GM23338 (cell line): ENCODE data around the gene PLCXD3. TPM values are rescaled to one million over a fixed set of nuclear protein-coding genes. Genes with fewer than 3 reads are reported as not detected.

Source experiments
- ATAC-seq: fragments of 200-7000 bp; cut with Tn5 transposase; 3 replicates; pipeline ENCODE4 v1.9.1; 2020
- DNase-seq: peaks from one replicate; pipeline ENCODE4 v3.0.0-alpha.2; 2015; ENCODE audit warnings: low spot score
- H2AFZ ChIP-seq: fragments of 200-600 bp; sonication (generic); 2 replicates; pipeline ENCODE4 v1.8.0; 2016; ENCODE audit warnings: antibody characterized with exemption, mild to moderate bottlenecking, moderate library complexity
- H3F3A ChIP-seq: fragments of 200-600 bp; sonication (generic); replicated peaks from 2 replicates; pipeline ENCODE4 v1.8.0; 2017; ENCODE audit warnings: antibody characterized with exemption, mixed run types, low read depth
- H3K27ac ChIP-seq: fragments of 200-600 bp; sonication (generic); 2 replicates; pipeline ENCODE4 v1.6.1; 2016; ENCODE audit warnings: low read depth
- H3K27me3 ChIP-seq: fragments of 200-600 bp; sonication (generic); 2 replicates; pipeline ENCODE4 v1.8.0; 2016; ENCODE audit warnings: mild to moderate bottlenecking, mixed run types, moderate library complexity; ENCODE audit not compliant: insufficient read depth
- H3K36me3 ChIP-seq: fragments of 200-600 bp; sonication (generic); 2 replicates; pipeline ENCODE4 v1.8.0; 2016; ENCODE audit warnings: mild to moderate bottlenecking; ENCODE audit not compliant: insufficient read depth
- H3K4me1 ChIP-seq: fragments of 200-600 bp; sonication (generic); 2 replicates; pipeline ENCODE4 v1.8.0; 2016; ENCODE audit warnings: mild to moderate bottlenecking, moderate library complexity; ENCODE audit not compliant: insufficient read depth
- H3K4me2 ChIP-seq: fragments of 200-600 bp; sonication (generic); 2 replicates; pipeline ENCODE4 v1.7.1; 2017; ENCODE audit warnings: mixed run types
- H3K4me3 ChIP-seq: fragments of 200-600 bp; sonication (generic); 2 replicates; pipeline ENCODE4 v1.6.1; 2016; ENCODE audit warnings: mixed run types
- H3K79me2 ChIP-seq: fragments of 200-600 bp; sonication (generic); replicated peaks from 2 replicates; pipeline ENCODE4 v1.8.0; 2017; ENCODE audit warnings: mild to moderate bottlenecking; ENCODE audit not compliant: insufficient read depth
- H3K9me2 ChIP-seq: fragments of 200-600 bp; sonication (generic); 2 replicates; pipeline ENCODE4 v1.8.0; 2017; ENCODE audit not compliant: insufficient read depth
- H4K20me1 ChIP-seq: fragments of 200-600 bp; sonication (generic); replicated peaks from 2 replicates; pipeline ENCODE4 v1.8.0; 2017; ENCODE audit warnings: mild to moderate bottlenecking; ENCODE audit not compliant: insufficient read depth
- H3K27ac Mint-ChIP-seq: 2 replicates; pipeline ENCODE4 v1.8.0; 2020; ENCODE audit warnings: inconsistent platforms, mild to moderate bottlenecking, moderate library complexity, mixed read lengths
- H3K27me3 Mint-ChIP-seq: 3 replicates; pipeline ENCODE4 v1.8.0; 2022; ENCODE audit warnings: low read depth, mild to moderate bottlenecking, moderate library complexity, mixed read lengths, inconsistent platforms; ENCODE audit not compliant: insufficient read depth, poor library complexity
- H3K36me3 Mint-ChIP-seq: 3 replicates; pipeline ENCODE4 v1.8.0; 2021; ENCODE audit warnings: low read depth, mild to moderate bottlenecking, inconsistent platforms, moderate library complexity, mixed read lengths
- H3K4me1 Mint-ChIP-seq: 3 replicates; pipeline ENCODE4 v1.8.0; 2020; ENCODE audit warnings: mild to moderate bottlenecking, inconsistent platforms, mixed read lengths
- H3K4me3 Mint-ChIP-seq: 3 replicates; pipeline ENCODE4 v1.8.0; 2021; ENCODE audit warnings: moderate library complexity, mild to moderate bottlenecking, inconsistent platforms, mixed read lengths
- H3K9me3 Mint-ChIP-seq: 3 replicates; pipeline ENCODE4 v1.8.0; 2020; ENCODE audit warnings: moderate library complexity, mild to moderate bottlenecking, inconsistent platforms, mixed read lengths
- CREB1 ChIP-seq: fragments of 250-450 bp; sonication (Bioruptor Pico); IDR thresholded peaks from 2 replicates; pipeline ENCODE4 v1.5.0; 2020; ENCODE audit warnings: low read depth, mild to moderate bottlenecking, moderate library complexity
- CTCF ChIP-seq, 2 experiments: fragments of 200-600 bp in 1 of 2; sonication (generic) in 1 of 2; conservative IDR thresholded peaks; 2 replicates each; pipeline versions ENCODE4 v1.5.1 to v1.6.1; 2016 to 2017; ENCODE audit warnings: antibody characterized with exemption in 2 of 2, low read depth in 2 of 2, mild to moderate bottlenecking in 2 of 2, moderate library complexity in 1 of 2
- ETS1 ChIP-seq: IDR thresholded peaks from 2 replicates; pipeline ENCODE4 v1.6.1; 2016; ENCODE audit warnings: antibody characterized with exemption
- EZH2 ChIP-seq: fragments of 200-600 bp; sonication (generic); IDR thresholded peaks from one replicate; pipeline ENCODE4 v1.8.0; 2017; ENCODE audit warnings: antibody characterized with exemption, mild to moderate bottlenecking, low read depth; ENCODE audit not compliant: unreplicated experiment
- EZH2phosphoT487 ChIP-seq: fragments of 200-600 bp; sonication (generic); IDR thresholded peaks from one replicate; pipeline ENCODE4 v1.8.1; 2018; ENCODE audit warnings: antibody characterized with exemption; ENCODE audit not compliant: unreplicated experiment
- JUNB ChIP-seq: IDR thresholded peaks from one replicate; pipeline ENCODE4 v1.6.1; 2016; ENCODE audit warnings: antibody characterized with exemption; ENCODE audit not compliant: unreplicated experiment
- NANOG ChIP-seq: IDR thresholded peaks from 2 replicates; pipeline ENCODE4 v1.6.1; 2016; ENCODE audit warnings: antibody characterized with exemption, borderline replicate concordance
- POLR2AphosphoS5 ChIP-seq: IDR thresholded peaks from 2 replicates; pipeline ENCODE4 v1.6.1; 2016; ENCODE audit warnings: antibody characterized with exemption, low read depth
- REST ChIP-seq: IDR thresholded peaks from one replicate; pipeline ENCODE4 v1.6.1; 2018; ENCODE audit warnings: antibody characterized with exemption; ENCODE audit not compliant: unreplicated experiment
- STAT1 ChIP-seq: IDR thresholded peaks from one replicate; pipeline ENCODE4 v1.6.1; 2016; ENCODE audit warnings: antibody characterized with exemption; ENCODE audit not compliant: unreplicated experiment
- ZNF114 ChIP-seq: fragments of 250-450 bp; sonication (Bioruptor Pico); IDR thresholded peaks from 2 replicates; pipeline ENCODE4 v1.5.0; 2020; ENCODE audit warnings: mild to moderate bottlenecking, moderate library complexity
- ZNF331 ChIP-seq: fragments of 250-450 bp; sonication (Bioruptor Pico); IDR thresholded peaks from 2 replicates; pipeline ENCODE4 v1.5.0; 2020; ENCODE audit warnings: low read depth, mild to moderate bottlenecking, moderate library complexity
- ZNF462 ChIP-seq: fragments of 250-450 bp; sonication (Bioruptor Pico); IDR thresholded peaks from 2 replicates; pipeline ENCODE4 v1.5.0; 2020; ENCODE audit warnings: mild to moderate bottlenecking, moderate library complexity
- polyA plus RNA-seq: library from polyadenylated mRNA; unstranded; fragments of >200 nt; fragmentation: Nextera tagmentation; extraction: Ambion mirVana; gene quantifications from 2 replicates; pipeline ENCODE4 v1.2.1, GENCODE V29; 2016
- total RNA-seq: library from RNA; depleted of rRNA; stranded (reverse); fragments of >200 nt; shearing (Covaris generic); gene quantifications from 2 replicates; pipeline ENCODE4 v1.2.3, GENCODE V29; 2014

The PLCXD3 gene
- total and polyA plus RNA-seq, 2 experiments from 2014 or later: 0.03 TPM

GRCh38 chr5:41275813-41276512 is 234.4 kb downstream of the PLCXD3 start:
- no peaks in the 10 kb centered on the region for H4K20me1 ChIP-seq
- no peaks in the 10 kb centered on the region for H3K36me3 Mint-ChIP-seq
- H2AFZ ChIP-seq: 0 out of 2 replicates have a peak overlapping the region, but pooled peaks have one; percentile 64
- H3F3A ChIP-seq: no peaks in the 10 kb centered on the region
- H3K4me1 ChIP-seq: no peaks in the 10 kb centered on the region
- H3K4me3 Mint-ChIP-seq: no peak overlapping the region
- H3K9me2 ChIP-seq: no peaks in the 10 kb centered on the region
- no peak for ATAC-seq
- H3K27ac Mint-ChIP-seq: no peak overlapping the region
- no peak overlapping the region for H3K4me3 ChIP-seq
- H3K4me2 ChIP-seq: no peak overlapping the region
- H3K27me3 Mint-ChIP-seq: no peaks in the 10 kb centered on the region
- no peaks in the 10 kb centered on the region for H3K27me3 ChIP-seq
- H3K4me1 Mint-ChIP-seq: peaks cover 2% of the 10 kb centered on the region; the same call in 1 of the 3 replicates
- no peaks in the 10 kb centered on the region for H3K9me3 Mint-ChIP-seq
- no peaks in the 10 kb centered on the region for H3K79me2 ChIP-seq
- no peak for DNase-seq
- TF ChIP-seq CTCF (conservative IDR thresholded peaks at IDR 0.05; ENCODE audit: low read depth in 2 of 2) (no peak), EZH2 (no peak), NANOG (no peak), ZNF331 (CRISPR knock-in tag) (no peak), REST (no peak), STAT1 (no peak), POLR2AphosphoS5 (no peak), ETS1 (no peak), ZNF114 (CRISPR knock-in tag) (no peak), ZNF462 (CRISPR knock-in tag) (no peak), CREB1 (CRISPR knock-in tag) (no peak), JUNB (no peak), EZH2phosphoT487 (no peak)
- H3K27ac ChIP-seq: no peak overlapping the region
- H3K36me3 ChIP-seq: no peaks in the 10 kb centered on the region
